ENCODE measurements around the gene SLC9A1.
A peak's percentile ranks its signal among the peaks of the same experiment; 100 is the strongest.

Gene SLC9A1

GRCh38 chr1:27103498-27103897, 51.4 kb downstream of the SLC9A1 start:
- Histone ChIP-seq H3K36me3 (ENCODE audit: control insufficient read depth, insufficient read depth, low read length) (no peaks in the 10 kb centered on the region), H3K27ac (ENCODE audit: low read depth, low read length) (no peak overlapping the region)
- no CpG with 5 or more reads among the region's 4 CpGs for WGBS (ENCODE audit: extremely low coverage, insufficient coverage, low lambda C conversion rate)

DNA sequence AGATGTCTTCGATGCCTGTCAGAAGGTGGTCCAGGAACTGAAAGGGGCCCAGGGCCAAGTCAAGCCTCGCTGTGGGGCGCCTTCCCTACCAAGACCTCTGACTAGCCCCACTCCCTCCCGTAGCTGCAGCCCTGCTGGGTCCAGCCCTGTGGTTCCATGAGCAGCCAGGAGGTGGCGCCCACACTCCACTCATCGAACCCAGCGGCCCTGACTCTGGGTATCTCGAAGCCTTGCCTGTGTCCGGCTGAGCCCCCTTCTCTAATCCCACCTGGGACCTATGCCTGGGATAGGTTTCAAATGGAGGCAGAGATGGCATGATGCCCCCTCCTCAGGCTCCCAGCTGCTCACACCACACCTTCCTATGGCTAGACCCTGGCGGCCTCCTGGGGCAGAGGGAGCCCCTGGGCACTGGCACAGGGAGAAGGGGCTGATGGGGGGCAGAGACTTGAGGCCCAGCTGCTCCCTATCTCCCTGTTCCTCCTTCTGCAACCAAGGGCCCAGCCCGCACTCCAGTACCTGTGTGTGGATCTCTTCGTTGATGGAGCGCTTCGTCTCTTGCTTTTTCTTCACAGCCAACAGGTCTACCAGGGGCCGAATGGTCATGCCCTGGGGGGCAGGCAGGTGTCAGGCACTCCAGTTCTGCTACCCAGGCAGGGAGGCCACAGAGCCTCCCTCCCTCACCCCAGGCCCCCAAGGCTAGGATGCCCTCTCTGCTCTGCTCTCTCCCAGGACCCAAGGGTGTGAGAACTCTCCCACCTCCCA, 52.0 kb downstream of the SLC9A1 start:
- Histone ChIP-seq H2BK5ac (ENCODE audit: low read length) (no peak overlapping the region), H2BK120ac (ENCODE audit: low read depth, low read length) (no peak overlapping the region), H4K5ac (ENCODE audit: low read length) (no peak overlapping the region), H2AK5ac (ENCODE audit: low read length) (no peak overlapping the region), H3K27ac (ENCODE audit: low read depth, low read length) (no peak overlapping the region), H3K79me2 (ENCODE audit: control insufficient read depth, insufficient read depth, low read length) (no peaks in the 10 kb centered on the region), H3K36me3 (ENCODE audit: control insufficient read depth, insufficient read depth, low read length) (no peaks in the 10 kb centered on the region), H2BK15ac (replicated peaks; ENCODE audit: low read depth) (no peak overlapping the region), H3K79me1 (ENCODE audit: low read length) (no peaks in the 10 kb centered on the region), H3K4me3 (ENCODE audit: low read length) (no peak overlapping the region), H3K9ac (ENCODE audit: low read length) (no peak overlapping the region), H3K18ac (ENCODE audit: low read length) (no peak overlapping the region), H3K4me1 (ENCODE audit: control insufficient read depth, low read depth, low read length) (no peaks in the 10 kb centered on the region), H3K56ac (ENCODE audit: low read length) (no peak overlapping the region), H3K23ac (ENCODE audit: low read length) (no peak overlapping the region), H4K8ac (ENCODE audit: low read depth, low read length) (no peak overlapping the region), H3K27me3 (ENCODE audit: insufficient read depth, low read length, poor library complexity) (no peaks in the 10 kb centered on the region), H3K4ac (ENCODE audit: low read depth, low read length) (no peak overlapping the region), H3K4me2 (ENCODE audit: low read length) (no peak overlapping the region)
- WGBS (ENCODE audit: extremely low coverage, insufficient coverage, low lambda C conversion rate): no CpG with 5 or more reads among the region's 15 CpGs
- peak; percentile 68 for DNase-seq

More at GRCh38 chr1:27103498-27103897, 51.4 kb downstream of the SLC9A1 start:
- no peaks in the 10 kb centered on the region for H3K4me1 ChIP-seq (ENCODE audit: control insufficient read depth, low read depth, low read length)
- H2BK120ac ChIP-seq (ENCODE audit: low read depth, low read length): no peak overlapping the region
- H3K27me3 ChIP-seq (ENCODE audit: insufficient read depth, low read length, poor library complexity): no peaks in the 10 kb centered on the region
- no peak overlapping the region for H3K4ac ChIP-seq (ENCODE audit: low read depth, low read length)
- no peak overlapping the region for H3K23ac ChIP-seq (ENCODE audit: low read length)
- H2BK15ac ChIP-seq (replicated peaks; ENCODE audit: low read depth): no peak overlapping the region
- H3K9ac ChIP-seq (ENCODE audit: low read length): no peak overlapping the region
- H2AK5ac ChIP-seq (ENCODE audit: low read length): no peak overlapping the region
- H3K56ac ChIP-seq (ENCODE audit: low read length): no peak overlapping the region
- no peak for DNase-seq
- no peak overlapping the region for H2BK5ac ChIP-seq (ENCODE audit: low read length)
- H3K18ac ChIP-seq (ENCODE audit: low read length): no peak overlapping the region
- no peak overlapping the region for H4K8ac ChIP-seq (ENCODE audit: low read depth, low read length)
- H3K79me2 ChIP-seq (ENCODE audit: control insufficient read depth, insufficient read depth, low read length): no peaks in the 10 kb centered on the region
- H4K5ac ChIP-seq (ENCODE audit: low read length): no peak overlapping the region
- no peaks in the 10 kb centered on the region for H3K79me1 ChIP-seq (ENCODE audit: low read length)
- H3K4me3 ChIP-seq (ENCODE audit: low read length): no peak overlapping the region
- H3K4me2 ChIP-seq (ENCODE audit: low read length): no peak overlapping the region

DNA sequence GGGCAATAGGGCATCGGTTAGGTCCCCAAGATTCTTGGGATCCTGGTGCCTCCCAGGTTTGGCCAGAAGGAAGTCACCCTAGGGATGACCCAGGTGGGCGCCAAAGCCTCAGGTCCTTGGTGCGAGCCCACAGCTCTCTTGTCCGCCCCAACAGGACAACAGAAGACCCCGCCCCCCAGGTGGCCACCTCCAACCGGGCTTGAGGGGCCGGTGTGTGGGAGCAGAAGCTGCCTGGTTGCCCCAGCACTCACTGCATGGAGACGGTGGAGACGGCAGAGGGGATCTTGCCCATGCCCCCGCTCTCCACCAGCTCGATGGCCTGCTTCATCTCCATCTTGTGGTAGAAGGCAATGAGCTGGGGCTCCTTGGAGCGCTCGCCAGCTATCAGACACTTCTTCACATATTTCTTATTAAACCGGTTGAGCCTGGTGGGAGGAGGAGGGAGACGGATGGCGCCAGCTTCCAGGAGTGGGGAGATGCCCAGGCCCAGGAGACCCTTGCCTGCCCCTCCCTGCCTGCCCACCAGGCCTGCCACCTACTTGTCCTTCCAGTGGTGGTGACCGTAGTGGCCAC, 52.7 kb downstream of the SLC9A1 start:
- no CpG with 5 or more reads among the region's 17 CpGs for WGBS (ENCODE audit: extremely low coverage, insufficient coverage, low lambda C conversion rate)
- H3K27me3 ChIP-seq (ENCODE audit: insufficient read depth, low read length, poor library complexity): no peaks in the 10 kb centered on the region

GRCh38 chr1:27101696-27102095, 53.2 kb downstream of the SLC9A1 start:
- Histone ChIP-seq H3K18ac (ENCODE audit: low read length) (no peak overlapping the region), H2BK15ac (replicated peaks; ENCODE audit: low read depth) (no peak overlapping the region), H3K4me1 (ENCODE audit: control insufficient read depth, low read depth, low read length) (no peaks in the 10 kb centered on the region), H3K27ac (ENCODE audit: low read depth, low read length) (no peak overlapping the region), H2BK120ac (ENCODE audit: low read depth, low read length) (no peak overlapping the region), H3K56ac (ENCODE audit: low read length) (no peak overlapping the region), H4K8ac (ENCODE audit: low read depth, low read length) (no peak overlapping the region), H2BK5ac (ENCODE audit: low read length) (no peak overlapping the region), H2AK5ac (ENCODE audit: low read length) (no peak overlapping the region), H3K23ac (ENCODE audit: low read length) (no peak overlapping the region), H4K5ac (ENCODE audit: low read length) (no peak overlapping the region), H3K79me1 (ENCODE audit: low read length) (no peaks in the 10 kb centered on the region), H3K27me3 (ENCODE audit: insufficient read depth, low read length, poor library complexity) (no peaks in the 10 kb centered on the region), H3K9ac (ENCODE audit: low read length) (no peak overlapping the region), H3K79me2 (ENCODE audit: control insufficient read depth, insufficient read depth, low read length) (no peaks in the 10 kb centered on the region), H3K36me3 (ENCODE audit: control insufficient read depth, insufficient read depth, low read length) (no peaks in the 10 kb centered on the region), H3K4ac (ENCODE audit: low read depth, low read length) (no peak overlapping the region), H3K4me3 (ENCODE audit: low read length) (no peak overlapping the region), H3K4me2 (ENCODE audit: low read length) (no peak overlapping the region)
- no CpG with 5 or more reads among the region's 15 CpGs for WGBS (ENCODE audit: extremely low coverage, insufficient coverage, low lambda C conversion rate)
- no peak for DNase-seq

More for the DNA sequence above, 52.7 kb downstream of the SLC9A1 start:
- H3K4me1 ChIP-seq (ENCODE audit: control insufficient read depth, low read depth, low read length): no peaks in the 10 kb centered on the region
- no peak overlapping the region for H3K23ac ChIP-seq (ENCODE audit: low read length)
- no peak overlapping the region for H3K9ac ChIP-seq (ENCODE audit: low read length)
- no peak overlapping the region for H4K5ac ChIP-seq (ENCODE audit: low read length)
- H2BK5ac ChIP-seq (ENCODE audit: low read length): no peak overlapping the region
- H3K56ac ChIP-seq (ENCODE audit: low read length): no peak overlapping the region
- H3K27ac ChIP-seq (ENCODE audit: low read depth, low read length): no peak overlapping the region
- H3K36me3 ChIP-seq (ENCODE audit: control insufficient read depth, insufficient read depth, low read length): no peaks in the 10 kb centered on the region
- H4K8ac ChIP-seq (ENCODE audit: low read depth, low read length): no peak overlapping the region
- H2AK5ac ChIP-seq (ENCODE audit: low read length): no peak overlapping the region
- H3K79me1 ChIP-seq (ENCODE audit: low read length): no peaks in the 10 kb centered on the region
- H3K18ac ChIP-seq (ENCODE audit: low read length): no peak overlapping the region
- no peak overlapping the region for H2BK15ac ChIP-seq (replicated peaks; ENCODE audit: low read depth)
- H3K79me2 ChIP-seq (ENCODE audit: control insufficient read depth, insufficient read depth, low read length): no peaks in the 10 kb centered on the region
- H3K4me3 ChIP-seq (ENCODE audit: low read length): no peak overlapping the region
- no peak overlapping the region for H2BK120ac ChIP-seq (ENCODE audit: low read depth, low read length)
- no peak for DNase-seq
- H3K4ac ChIP-seq (ENCODE audit: low read depth, low read length): no peak overlapping the region
- no peak overlapping the region for H3K4me2 ChIP-seq (ENCODE audit: low read length)

- Histone ChIP-seq H3K18ac (ENCODE audit: low read length) (no peak overlapping the region), H3K27ac (ENCODE audit: low read depth, low read length) (no peak overlapping the region), H3K23ac (ENCODE audit: low read length) (no peak overlapping the region), H3K36me3 (ENCODE audit: control insufficient read depth, insufficient read depth, low read length) (no peaks in the 10 kb centered on the region), H3K4me1 (ENCODE audit: control insufficient read depth, low read depth, low read length) (no peaks in the 10 kb centered on the region), H2BK120ac (ENCODE audit: low read depth, low read length) (no peak overlapping the region), H2BK5ac (ENCODE audit: low read length) (no peak overlapping the region), H3K4me2 (ENCODE audit: low read length) (no peak overlapping the region), H3K79me2 (ENCODE audit: control insufficient read depth, insufficient read depth, low read length) (no peaks in the 10 kb centered on the region), H3K79me1 (ENCODE audit: low read length) (no peaks in the 10 kb centered on the region), H3K56ac (ENCODE audit: low read length) (no peak overlapping the region), H3K4ac (ENCODE audit: low read depth, low read length) (no peak overlapping the region), H4K8ac (ENCODE audit: low read depth, low read length) (no peak overlapping the region), H3K9ac (ENCODE audit: low read length) (no peak overlapping the region), H3K27me3 (ENCODE audit: insufficient read depth, low read length, poor library complexity) (no peaks in the 10 kb centered on the region), H4K5ac (ENCODE audit: low read length) (no peak overlapping the region), H3K4me3 (ENCODE audit: low read length) (no peak overlapping the region), H2AK5ac (ENCODE audit: low read length) (no peak overlapping the region), H2BK15ac (replicated peaks; ENCODE audit: low read depth) (no peak overlapping the region)
- WGBS (ENCODE audit: extremely low coverage, insufficient coverage, low lambda C conversion rate): no CpG with 5 or more reads among the region's 11 CpGs
- DNase-seq: no peak
Measured at GRCh38 chr1:27101054-27101491, 53.9 kb downstream of the SLC9A1 start.
